Endothelial cell of umbilical vein (primary cell): ENCODE measurements around the gene SLC17A9.

Experiments used
- EZH2 ChIP-seq: IDR thresholded peaks from 2 replicates; pipeline ENCODE4 v1.6.1; 2012; ENCODE audit warnings: borderline replicate concordance, low read depth, mild to moderate bottlenecking, moderate library complexity, low read length, inconsistent platforms; ENCODE audit not compliant: severe bottlenecking
- POLR2A ChIP-seq: IDR thresholded peaks from 2 replicates; pipeline ENCODE4 v1.6.1; 2012; ENCODE audit warnings: low read depth, mild to moderate bottlenecking, control low read depth, low read length
- TF ChIP-seq, protein P1 (sequence below), 2 donors: IDR thresholded peaks; 1 replicate in 1 of 2; 2 replicates in 1 of 2; pipeline ENCODE4 v1.5.1; 2011; ENCODE audit warnings: low read length in 2 of 2, mild to moderate bottlenecking in 2 of 2, moderate library complexity in 2 of 2, control low read depth in 1 of 2, inconsistent platforms in 1 of 2, low read depth in 1 of 2; ENCODE audit not compliant: insufficient read depth in 1 of 2; ENCODE audit errors: extremely low read depth in 1 of 2

DNA sequence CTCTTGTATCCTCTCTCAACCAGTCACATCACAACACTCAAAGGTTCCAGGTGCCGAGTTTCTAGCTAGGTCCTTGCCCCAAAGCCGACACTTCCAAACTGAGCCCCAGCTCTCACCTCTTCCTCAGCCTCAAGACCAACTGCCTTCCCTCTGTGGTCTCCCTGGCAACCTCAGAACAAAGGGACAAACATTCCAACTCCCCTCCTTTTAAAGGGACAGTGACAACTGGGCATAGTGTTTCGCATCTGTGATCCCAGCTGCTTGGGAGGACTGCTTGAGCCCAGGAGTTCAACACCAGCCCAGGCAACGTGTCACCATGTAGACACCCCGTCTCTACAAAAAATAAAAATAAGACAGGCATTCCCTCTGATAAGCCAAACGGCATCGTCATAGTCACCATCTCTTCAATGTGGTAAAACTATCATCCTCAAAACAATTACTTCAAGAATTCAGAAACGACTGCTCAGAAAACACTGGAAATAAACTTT is 37.5 kb upstream of the SLC17A9 start:
- TF ChIP-seq, protein P1, sequence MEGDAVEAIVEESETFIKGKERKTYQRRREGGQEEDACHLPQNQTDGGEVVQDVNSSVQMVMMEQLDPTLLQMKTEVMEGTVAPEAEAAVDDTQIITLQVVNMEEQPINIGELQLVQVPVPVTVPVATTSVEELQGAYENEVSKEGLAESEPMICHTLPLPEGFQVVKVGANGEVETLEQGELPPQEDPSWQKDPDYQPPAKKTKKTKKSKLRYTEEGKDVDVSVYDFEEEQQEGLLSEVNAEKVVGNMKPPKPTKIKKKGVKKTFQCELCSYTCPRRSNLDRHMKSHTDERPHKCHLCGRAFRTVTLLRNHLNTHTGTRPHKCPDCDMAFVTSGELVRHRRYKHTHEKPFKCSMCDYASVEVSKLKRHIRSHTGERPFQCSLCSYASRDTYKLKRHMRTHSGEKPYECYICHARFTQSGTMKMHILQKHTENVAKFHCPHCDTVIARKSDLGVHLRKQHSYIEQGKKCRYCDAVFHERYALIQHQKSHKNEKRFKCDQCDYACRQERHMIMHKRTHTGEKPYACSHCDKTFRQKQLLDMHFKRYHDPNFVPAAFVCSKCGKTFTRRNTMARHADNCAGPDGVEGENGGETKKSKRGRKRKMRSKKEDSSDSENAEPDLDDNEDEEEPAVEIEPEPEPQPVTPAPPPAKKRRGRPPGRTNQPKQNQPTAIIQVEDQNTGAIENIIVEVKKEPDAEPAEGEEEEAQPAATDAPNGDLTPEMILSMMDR (IDR thresholded peaks at IDR 0.05; ENCODE audit: extremely low read depth in 1 of 2, insufficient read depth in 1 of 2, low read depth in 1 of 2, low read length in 2 of 2): no peak
- TF ChIP-seq EZH2 (no peak), POLR2A (no peak)
